Thyroid gland (tissue), 4 donors: ENCODE measurements around the gene LRFN4.

Experiments used
- CTCF ChIP-seq, 6 experiments: fragments of 200-600 bp in 3 of 6; fragments of 450-650 bp in 3 of 6; sonication (generic) in 3 of 6; IDR thresholded peaks; one replicate each; pipeline ENCODE4 v1.5.1; 2016 to 2019; ENCODE audit warnings: antibody characterized with exemption in 6 of 6, mild to moderate bottlenecking in 2 of 6, inconsistent platforms in 1 of 6, moderate library complexity in 1 of 6
- POLR2A ChIP-seq, 2 donors: fragments of 450-650 bp; IDR thresholded peaks; one replicate each; pipeline ENCODE4 v1.6.1; 2017; ENCODE audit warnings: antibody characterized with exemption in 2 of 2, mild to moderate bottlenecking in 2 of 2, moderate library complexity in 1 of 2

GRCh38 chr11:66820901-66821300, 36.0 kb upstream of the LRFN4 start:
- no peak for TF ChIP-seq CTCF (IDR thresholded peaks at IDR 0.05)
- no peak for TF ChIP-seq POLR2A (IDR thresholded peaks at IDR 0.05)
